HCT116 (cell line): ENCODE data around the gene CACNA1E. TPM values are rescaled to one million over a fixed set of nuclear protein-coding genes. Genes with fewer than 3 reads are reported as not detected.

Experiments
- ATAC-seq: fragments of 200-7000 bp; cut with Tn5 transposase; 2 replicates; pipeline ENCODE4 v1.9.1; 2020; ENCODE audit warnings: mild to moderate bottlenecking, moderate library complexity
- BruUV-seq: library from RNA; stranded (reverse); fragments of 400-500 nt; replicated peaks from 2 replicates; lab custom pipeline; 2021; lab: Mats Ljungman, UMichigan
- CTCF ChIA-PET: fragments of 300-600 bp; sonication (Branson Sonifier 250); formaldehyde crosslinking; loops from one replicate; lab custom pipeline; 2021; ENCODE audit warnings: antibody characterized with exemption; lab: Charles Lee
- POLR2A ChIA-PET: fragments of 300-600, 350-600 bp; sonication (Branson Sonifier 250); formaldehyde crosslinking; loops from one replicate; lab custom pipeline; 2021; ENCODE audit warnings: antibody characterized with exemption; lab: Charles Lee
- RAD21 ChIA-PET, 2 experiments: fragments of 300-600 bp; sonication (Branson Sonifier 250); formaldehyde crosslinking; loops; one replicate each; lab custom pipeline; 2023; ENCODE audit warnings: low total read pairs in 2 of 2; ENCODE audit not compliant: uncharacterized antibody in 2 of 2, unreplicated experiment in 2 of 2, low non-redundant PET in 1 of 2; lab: Charles Lee
- DNase-seq: peaks from one replicate; pipeline ENCODE4 v3.0.0-alpha.2; 2010; ENCODE audit warnings: low read depth, low spot score
- H2AFZ ChIP-seq: fragments of 200-600 bp; shearing (Covaris generic), sonication (generic); 2 replicates; pipeline ENCODE4 v1.6.1; 2017; ENCODE audit warnings: low read depth, mixed run types, mixed read lengths, antibody characterized with exemption, low read length; ENCODE audit not compliant: poor library complexity, severe bottlenecking
- H3K27ac ChIP-seq: 2 replicates; pipeline ENCODE4 v1.5.1; 2012; ENCODE audit warnings: low read depth, low read length
- H3K27me3 ChIP-seq: fragments of 200-600 bp; sonication (generic); 2 replicates; pipeline ENCODE4 v1.6.1; 2016; ENCODE audit warnings: mixed run types, low read length, mixed read lengths; ENCODE audit not compliant: insufficient read depth
- H3K36me3 ChIP-seq, 2 experiments: fragments of 200-500 bp in 1 of 2; fragments of 200-600 bp in 1 of 2; sonication (Bioruptor generic) in 1 of 2; sonication (generic) in 1 of 2; 2 replicates each; pipeline versions ENCODE4 v1.5.1 to v1.6.1; 2014 to 2016; ENCODE audit warnings: low read length in 2 of 2, inconsistent platforms in 1 of 2, mixed read lengths in 1 of 2, mixed run types in 1 of 2; ENCODE audit not compliant: insufficient read depth in 2 of 2, control insufficient read depth in 1 of 2
- H3K4me1 ChIP-seq, 2 experiments: fragments of 200-600 bp in 1 of 2; sonication (generic) in 1 of 2; 2 replicates each; pipeline versions ENCODE4 v1.5.1 to v1.6.1; 2012 to 2017; ENCODE audit warnings: low read length in 2 of 2, inconsistent platforms in 1 of 2, mild to moderate bottlenecking in 1 of 2, mixed read lengths in 1 of 2, mixed run types in 1 of 2, moderate library complexity in 1 of 2; ENCODE audit not compliant: insufficient read depth in 2 of 2, control insufficient read depth in 1 of 2
- H3K4me2 ChIP-seq: fragments of 200-600 bp; sonication (generic); 2 replicates; pipeline ENCODE4 v1.6.1; 2017; ENCODE audit warnings: mixed run types, low read length, mixed read lengths
- H3K4me3 ChIP-seq, 2 experiments: fragments of 200-600 bp in 1 of 2; sonication (generic) in 1 of 2; replicated peaks in 1 of 2; 2 replicates each; pipeline ENCODE4 v1.5.1; 2011 to 2016; ENCODE audit warnings: low read length in 2 of 2, control low read depth in 1 of 2, low read depth in 1 of 2, mild to moderate bottlenecking in 1 of 2, mixed read lengths in 1 of 2, mixed run types in 1 of 2
- H3K79me2 ChIP-seq: fragments of 200-600 bp; sonication (generic); 2 replicates; pipeline ENCODE4 v1.6.1; 2017; ENCODE audit warnings: mild to moderate bottlenecking, mixed run types, low read length, moderate library complexity, mixed read lengths; ENCODE audit not compliant: insufficient read depth
- H3K9ac ChIP-seq: fragments of 200-600 bp; sonication (generic); 2 replicates; pipeline ENCODE4 v1.6.1; 2016; ENCODE audit warnings: low read length, mixed read lengths
- H3K9me2 ChIP-seq: fragments of 200-600 bp; sonication (generic), shearing (Covaris generic); 2 replicates; pipeline ENCODE4 v1.6.1; 2017; ENCODE audit warnings: mixed run types, mild to moderate bottlenecking, moderate library complexity; ENCODE audit not compliant: insufficient read depth
- H3K9me3 ChIP-seq, 2 experiments: fragments of 200-500 bp in 1 of 2; fragments of 200-600 bp in 1 of 2; sonication (Bioruptor generic) in 1 of 2; sonication (generic) in 1 of 2; 2 replicates each; pipeline ENCODE4 v1.6.1; 2014 to 2017; ENCODE audit warnings: low read length in 2 of 2, mixed read lengths in 2 of 2, inconsistent platforms in 1 of 2, low read depth in 1 of 2, mild to moderate bottlenecking in 1 of 2, mixed run types in 1 of 2, moderate library complexity in 1 of 2; ENCODE audit not compliant: control insufficient read depth in 1 of 2, insufficient read depth in 1 of 2
- H4K20me1 ChIP-seq: fragments of 200-600 bp; sonication (generic), shearing (Covaris generic); 2 replicates; pipeline ENCODE4 v1.6.1; 2017; ENCODE audit warnings: mixed run types, mild to moderate bottlenecking, moderate library complexity; ENCODE audit not compliant: insufficient read depth
- CBX3 ChIP-seq: IDR thresholded peaks from 2 replicates; pipeline ENCODE4 v1.6.1; 2012; ENCODE audit warnings: low read depth
- CEBPB ChIP-seq: IDR thresholded peaks from 2 replicates; pipeline ENCODE4 v1.6.1; 2012; ENCODE audit warnings: low read depth
- EGR1 ChIP-seq: IDR thresholded peaks from 2 replicates; pipeline ENCODE4 v1.6.1; 2012; ENCODE audit warnings: low read depth
- EZH2phosphoT487 ChIP-seq: fragments of 200-600 bp; IDR thresholded peaks from 2 replicates; pipeline ENCODE4 v1.6.1; 2018; ENCODE audit warnings: antibody characterized with exemption, borderline replicate concordance
- JUND ChIP-seq: IDR thresholded peaks from 2 replicates; pipeline ENCODE4 v1.6.1; 2012
- POLR2A ChIP-seq: IDR thresholded peaks from 2 replicates; pipeline ENCODE4 v1.7.0; 2011; ENCODE audit warnings: borderline replicate concordance; ENCODE audit not compliant: insufficient read depth, insufficient read length; ENCODE audit errors: extremely low read depth
- RAD21 ChIP-seq: IDR thresholded peaks from 2 replicates; pipeline ENCODE4 v1.6.1; 2012; ENCODE audit warnings: low read depth, mild to moderate bottlenecking
- SP1 ChIP-seq: IDR thresholded peaks from 2 replicates; pipeline ENCODE4 v1.6.1; 2012; ENCODE audit warnings: low read depth
- SRF ChIP-seq: IDR thresholded peaks from 2 replicates; pipeline ENCODE4 v1.6.1; 2012; ENCODE audit warnings: low read depth
- TCF7L2 ChIP-seq: IDR thresholded peaks from 2 replicates; pipeline ENCODE4 v1.7.0; 2011; ENCODE audit warnings: borderline replicate concordance, inconsistent platforms; ENCODE audit not compliant: insufficient read depth, insufficient read length; ENCODE audit errors: extremely low read depth
- intact Hi-C: fragments of 100-400 bp; cut with micrococcal nuclease; formaldehyde crosslinking; loops from 2 replicates; pipeline ENCODE4 v1.10.0; 2022
- total RNA-seq: library from RNA; stranded (reverse); gene quantifications from one replicate; pipeline ENCODE4 v1.2.1, GENCODE V29; 2021; ENCODE audit not compliant: unreplicated experiment
- TF ChIP-seq, protein P1 (sequence below), 3 experiments: fragments of 200-600 bp in 1 of 3; sonication (generic) in 1 of 3; IDR thresholded peaks in 2 of 3; conservative IDR thresholded peaks in 1 of 3; 2 replicates each; pipeline ENCODE4 v1.5.1; 2012 to 2017; ENCODE audit warnings: low read depth in 2 of 3, low read length in 2 of 3, antibody characterized with exemption in 1 of 3, borderline replicate concordance in 1 of 3, control low read depth in 1 of 3, mild to moderate bottlenecking in 1 of 3, mixed read lengths in 1 of 3, mixed run types in 1 of 3, moderate library complexity in 1 of 3; ENCODE audit not compliant: insufficient read depth in 1 of 3

The CACNA1E gene
- total RNA-seq, 1 experiment from 2014 or later = 0.02 TPM

DNA sequence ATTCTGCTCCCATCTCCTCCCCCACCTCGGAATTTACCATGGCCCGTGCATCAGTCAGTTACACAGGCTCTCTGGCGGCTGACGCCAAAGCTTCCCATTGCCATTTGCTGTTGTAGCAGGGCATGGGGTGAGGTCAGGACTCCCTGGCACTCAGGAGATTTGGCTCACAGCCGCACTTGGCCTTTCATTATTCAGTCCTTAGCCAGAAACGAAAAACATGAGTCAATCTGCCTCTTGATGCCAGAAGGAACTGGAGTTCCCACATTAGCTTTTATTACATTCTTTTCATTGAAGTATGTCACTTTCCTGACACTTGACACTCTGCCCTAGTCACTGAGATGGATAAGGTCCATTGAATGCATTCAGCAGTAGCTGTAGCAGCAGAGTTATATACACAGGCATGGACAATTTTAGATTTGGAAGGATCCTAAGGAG, 260.6 kb downstream of the CACNA1E start:
- ChIA-PET RAD21 (no interaction called here), POLR2A (no interaction called here), CTCF (no interaction called here)
- Histone ChIP-seq H3K9me3 (no peaks in the 10 kb centered on the region), H3K9ac (no peak overlapping the region), H3K27ac (no peak overlapping the region), H3K9me2 (no peaks in the 10 kb centered on the region), H3K4me1 (no peaks in the 10 kb centered on the region), H4K20me1 (no peaks in the 10 kb centered on the region), H2AFZ (no peak overlapping the region), H3K4me3 (no peak overlapping the region), H3K4me2 (no peak overlapping the region), H3K36me3 (no peaks in the 10 kb centered on the region), H3K79me2 (no peaks in the 10 kb centered on the region), H3K27me3 (peaks cover 65% of the 10 kb centered on the region)
- no TSS peak for BruUV-seq
- ATAC-seq (no peak), DNase-seq (no peak)
- intact Hi-C loops = no loop called here
- TF ChIP-seq CEBPB = no peak
- TF ChIP-seq, protein P1, sequence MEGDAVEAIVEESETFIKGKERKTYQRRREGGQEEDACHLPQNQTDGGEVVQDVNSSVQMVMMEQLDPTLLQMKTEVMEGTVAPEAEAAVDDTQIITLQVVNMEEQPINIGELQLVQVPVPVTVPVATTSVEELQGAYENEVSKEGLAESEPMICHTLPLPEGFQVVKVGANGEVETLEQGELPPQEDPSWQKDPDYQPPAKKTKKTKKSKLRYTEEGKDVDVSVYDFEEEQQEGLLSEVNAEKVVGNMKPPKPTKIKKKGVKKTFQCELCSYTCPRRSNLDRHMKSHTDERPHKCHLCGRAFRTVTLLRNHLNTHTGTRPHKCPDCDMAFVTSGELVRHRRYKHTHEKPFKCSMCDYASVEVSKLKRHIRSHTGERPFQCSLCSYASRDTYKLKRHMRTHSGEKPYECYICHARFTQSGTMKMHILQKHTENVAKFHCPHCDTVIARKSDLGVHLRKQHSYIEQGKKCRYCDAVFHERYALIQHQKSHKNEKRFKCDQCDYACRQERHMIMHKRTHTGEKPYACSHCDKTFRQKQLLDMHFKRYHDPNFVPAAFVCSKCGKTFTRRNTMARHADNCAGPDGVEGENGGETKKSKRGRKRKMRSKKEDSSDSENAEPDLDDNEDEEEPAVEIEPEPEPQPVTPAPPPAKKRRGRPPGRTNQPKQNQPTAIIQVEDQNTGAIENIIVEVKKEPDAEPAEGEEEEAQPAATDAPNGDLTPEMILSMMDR (IDR thresholded peaks at IDR 0.05 in 2 of 3, conservative IDR thresholded peaks at IDR 0.05 in 1 of 3; ENCODE audit: borderline replicate concordance in 1 of 3, insufficient read depth in 1 of 3, low read depth in 2 of 3, low read length in 2 of 3) = no peak
- no peak for TF ChIP-seq SRF
- no peak for TF ChIP-seq EZH2phosphoT487
- TF ChIP-seq TCF7L2 = no peak
- TF ChIP-seq POLR2A = no peak
- TF ChIP-seq CBX3 = no peak
- TF ChIP-seq JUND = no peak
- no peak for TF ChIP-seq EGR1
- no peak for TF ChIP-seq RAD21
- no peak for TF ChIP-seq SP1
